Ascending aorta (tissue), 2 donors: ENCODE data around the gene SMAP2. TPM values are rescaled to one million over a fixed set of nuclear protein-coding genes. Genes with fewer than 3 reads are reported as not detected.
A peak's percentile ranks its signal among the peaks of the same experiment; 100 is the strongest.
"Not testable (repeated sequence)": the region's sequence is repeated elsewhere in the genome, so short reads cannot be mapped to it uniquely, and the experiment has no call there.

Experiments used
- DNase-seq, 2 donors: peaks; one replicate each; pipeline ENCODE4 v3.0.0-alpha.2; 2019; ENCODE audit warnings: low spot score in 2 of 2
- H3K27ac ChIP-seq, 2 donors: fragments of 200-600 bp; sonication (generic); one replicate each; pipeline ENCODE4 v1.5.1; 2016 to 2017; ENCODE audit warnings: mild to moderate bottlenecking in 1 of 2
- H3K27me3 ChIP-seq: fragments of 200-600 bp; sonication (generic); one replicate; pipeline ENCODE4 v1.5.1; 2017
- H3K36me3 ChIP-seq, 2 donors: fragments of 200-600 bp; sonication (generic); one replicate each; pipeline ENCODE4 v1.5.1; 2016
- H3K4me1 ChIP-seq, 2 donors: fragments of 200-600 bp; sonication (generic); one replicate each; pipeline ENCODE4 v1.5.1; 2016 to 2017; ENCODE audit warnings: mild to moderate bottlenecking in 1 of 2
- H3K4me3 ChIP-seq, 2 donors: fragments of 200-600 bp; sonication (generic); one replicate each; pipeline ENCODE4 v1.5.1; 2016 to 2017; ENCODE audit warnings: mild to moderate bottlenecking in 1 of 2
- H3K9me3 ChIP-seq, 2 donors: fragments of 200-600 bp; sonication (generic); one replicate each; pipeline ENCODE4 v1.5.1; 2016
- intact Hi-C: fragments of 100-400 bp; cut with DNase I; formaldehyde crosslinking; loops from one replicate; pipeline ENCODE4 v1.15.1; 2023
- total RNA-seq: library from RNA; depleted of rRNA; stranded (reverse); fragments of >200 nt; gene quantifications from one replicate; pipeline ENCODE4 v1.1.0, GENCODE V29; 2016
- TF ChIP-seq, protein P1 (sequence below), 3 experiments: fragments of 200-600 bp in 2 of 3; fragments of 450-650 bp in 1 of 3; sonication (generic) in 2 of 3; IDR thresholded peaks; one replicate each; pipeline ENCODE4 v1.5.1; 2016 to 2019; ENCODE audit warnings: antibody characterized with exemption in 3 of 3, mild to moderate bottlenecking in 1 of 3, moderate library complexity in 1 of 3

SMAP2 gene
- total RNA-seq, 1 donor from 2014 or later: 33.5 TPM

DNA sequence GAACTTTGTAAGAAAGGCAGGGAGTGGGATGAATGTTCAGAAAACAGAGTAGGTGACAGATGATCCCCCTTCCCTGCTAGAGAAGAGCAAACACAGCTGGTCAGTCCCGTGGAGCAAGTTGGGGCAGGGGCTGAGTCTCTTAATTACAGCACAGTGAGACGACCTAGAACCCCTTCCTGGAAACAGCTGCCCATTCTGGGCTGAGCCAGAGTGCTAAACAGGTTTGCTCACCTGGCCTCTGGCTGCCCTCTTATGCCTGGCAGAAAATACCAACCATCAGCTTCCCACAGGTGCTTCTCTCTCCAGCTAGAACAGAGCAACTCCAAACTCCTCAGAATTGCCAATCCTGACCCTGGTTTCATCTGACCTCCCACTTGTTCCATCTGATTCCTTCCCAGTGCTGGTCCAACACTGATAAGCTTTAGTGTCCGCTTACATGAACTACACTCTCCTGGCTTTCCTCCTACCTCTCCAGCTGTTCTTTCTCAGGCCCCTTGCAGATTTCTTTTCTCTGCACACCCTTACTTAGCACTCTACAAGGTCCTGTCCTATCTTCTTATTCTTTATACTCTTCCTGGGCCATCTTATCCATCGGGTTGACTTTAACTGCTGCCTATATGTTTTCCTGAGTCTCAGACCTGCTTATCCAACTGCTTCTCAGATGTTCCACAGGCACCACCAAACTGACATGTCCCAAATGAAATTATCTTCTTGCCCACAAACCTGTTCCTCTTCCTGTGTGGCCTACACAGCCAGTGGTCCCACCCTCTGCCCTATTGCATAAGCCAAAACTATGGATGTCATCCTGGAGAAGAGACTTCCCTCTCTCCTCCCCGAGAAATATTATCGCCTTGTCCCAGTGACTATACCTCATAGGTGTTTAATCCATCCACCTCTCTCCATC lies 33.9 kb upstream of the SMAP2 start:
- no peak for DNase-seq
- no peak overlapping the region for H3K27ac ChIP-seq
- H3K4me1 ChIP-seq: no peaks in the 10 kb centered on the region
- intact Hi-C loops: loop anchor here (5.0 kb wide), 1 partner anchor 63 kb away; no protein-coding TSS in a partner anchor
- no peak overlapping the region for H3K4me3 ChIP-seq
- H3K36me3 ChIP-seq: no peaks in the 10 kb centered on the region
- TF ChIP-seq, protein P1, sequence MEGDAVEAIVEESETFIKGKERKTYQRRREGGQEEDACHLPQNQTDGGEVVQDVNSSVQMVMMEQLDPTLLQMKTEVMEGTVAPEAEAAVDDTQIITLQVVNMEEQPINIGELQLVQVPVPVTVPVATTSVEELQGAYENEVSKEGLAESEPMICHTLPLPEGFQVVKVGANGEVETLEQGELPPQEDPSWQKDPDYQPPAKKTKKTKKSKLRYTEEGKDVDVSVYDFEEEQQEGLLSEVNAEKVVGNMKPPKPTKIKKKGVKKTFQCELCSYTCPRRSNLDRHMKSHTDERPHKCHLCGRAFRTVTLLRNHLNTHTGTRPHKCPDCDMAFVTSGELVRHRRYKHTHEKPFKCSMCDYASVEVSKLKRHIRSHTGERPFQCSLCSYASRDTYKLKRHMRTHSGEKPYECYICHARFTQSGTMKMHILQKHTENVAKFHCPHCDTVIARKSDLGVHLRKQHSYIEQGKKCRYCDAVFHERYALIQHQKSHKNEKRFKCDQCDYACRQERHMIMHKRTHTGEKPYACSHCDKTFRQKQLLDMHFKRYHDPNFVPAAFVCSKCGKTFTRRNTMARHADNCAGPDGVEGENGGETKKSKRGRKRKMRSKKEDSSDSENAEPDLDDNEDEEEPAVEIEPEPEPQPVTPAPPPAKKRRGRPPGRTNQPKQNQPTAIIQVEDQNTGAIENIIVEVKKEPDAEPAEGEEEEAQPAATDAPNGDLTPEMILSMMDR (IDR thresholded peaks at IDR 0.05): no peak
- H3K9me3 ChIP-seq: no peaks in the 10 kb centered on the region
- no peaks in the 10 kb centered on the region for H3K27me3 ChIP-seq

DNA sequence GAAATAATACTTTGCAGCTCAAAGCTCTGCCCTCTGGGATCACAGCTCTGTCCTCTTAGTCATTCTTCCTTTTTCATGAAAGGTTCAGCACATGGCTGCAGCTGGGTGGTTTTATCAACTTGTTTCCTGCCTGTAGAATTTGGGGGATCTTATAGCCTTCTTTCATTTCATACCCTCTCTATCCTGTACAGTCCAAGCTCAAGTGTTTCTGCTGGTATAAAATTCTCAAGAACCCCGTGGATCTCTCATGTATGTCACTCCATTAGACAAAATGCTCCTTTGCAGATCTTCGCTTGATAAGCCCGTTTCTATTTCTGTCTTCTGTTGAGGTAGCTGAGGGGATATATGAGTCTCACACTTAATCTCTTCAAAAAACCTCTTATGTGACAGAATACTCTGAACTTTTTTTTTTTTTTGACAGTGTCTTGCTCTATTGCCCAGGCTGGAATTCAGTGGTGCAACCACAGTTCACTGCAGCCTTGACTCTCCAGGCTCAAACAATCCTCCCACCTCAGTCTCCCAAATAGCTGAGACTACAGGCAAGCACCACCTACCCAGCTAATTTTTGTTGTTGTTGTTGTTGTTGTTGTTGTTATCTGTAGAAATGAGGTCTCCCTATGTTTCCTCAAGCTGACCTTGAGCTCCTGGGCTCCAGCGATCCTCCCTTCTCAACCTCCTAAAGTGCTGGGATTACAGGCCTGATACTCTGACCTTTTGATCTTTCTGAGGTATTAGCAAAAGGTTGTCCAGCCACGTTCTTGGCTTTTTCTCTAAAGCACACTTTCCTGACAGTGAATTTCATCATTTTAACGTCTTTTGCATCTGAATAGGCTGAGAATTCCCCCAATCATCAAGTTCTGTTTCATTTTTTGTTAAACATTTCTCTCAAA lies 31.8 kb upstream of the SMAP2 start:
- intact Hi-C loops: no loop called here

DNA sequence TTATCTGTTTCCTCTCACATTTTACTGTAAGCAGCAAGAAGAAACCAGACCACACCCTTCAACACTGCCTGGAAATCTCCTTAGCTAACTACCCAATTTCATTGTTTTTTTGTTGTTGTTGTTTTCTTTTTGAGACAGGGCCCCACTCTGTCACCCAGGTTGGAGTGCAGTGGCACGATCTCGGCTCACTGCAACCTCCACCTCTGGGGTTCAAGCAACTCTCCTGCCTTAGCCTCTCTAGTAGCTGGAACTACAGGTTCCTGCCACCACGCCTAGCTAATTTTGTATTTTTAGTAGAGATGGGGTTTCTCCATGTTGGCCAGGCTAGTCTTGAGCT lies 31.2 kb upstream of the SMAP2 start:
- H3K4me1 ChIP-seq, intact Hi-C loops, H3K4me3 ChIP-seq, H3K27ac ChIP-seq, DNase-seq, H3K36me3 ChIP-seq, H3K9me3 ChIP-seq, H3K27me3 ChIP-seq: not testable (repeated sequence)

More for the DNA sequence above, 31.8 kb upstream of the SMAP2 start:
- Histone ChIP-seq H3K9me3 (no peaks in the 10 kb centered on the region), H3K4me1 (no peaks in the 10 kb centered on the region), H3K36me3 (no peaks in the 10 kb centered on the region), H3K4me3 (no peak overlapping the region), H3K27me3 (no peaks in the 10 kb centered on the region), H3K27ac (no peak overlapping the region)
- DNase-seq: no peak
- TF ChIP-seq, protein P1 (IDR thresholded peaks at IDR 0.05): no peak

DNA sequence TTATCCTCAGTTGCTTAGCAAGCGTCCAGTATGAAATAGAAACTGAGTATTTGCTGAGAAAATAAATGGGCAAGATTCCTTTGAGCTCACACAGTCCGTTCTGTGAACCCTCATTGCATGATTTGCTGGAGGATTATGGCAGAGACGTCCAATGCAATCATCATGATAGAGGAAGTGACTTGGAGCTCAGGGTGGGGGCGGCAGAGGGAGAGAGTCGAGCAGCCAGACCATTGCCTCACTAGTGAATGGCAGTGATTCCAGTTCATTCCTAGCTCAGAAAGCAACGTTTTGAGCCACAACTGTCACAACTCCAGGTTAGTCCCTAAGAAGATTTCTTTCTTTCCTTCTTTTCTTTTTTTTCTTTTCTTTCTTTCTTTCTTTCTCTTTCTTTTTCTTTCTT lies 28.9 kb upstream of the SMAP2 start:
- intact Hi-C loops: no loop called here
- Histone ChIP-seq H3K27me3 (no peaks in the 10 kb centered on the region), H3K4me1 (no peaks in the 10 kb centered on the region), H3K9me3 (no peaks in the 10 kb centered on the region), H3K27ac (no peak overlapping the region), H3K36me3 (no peaks in the 10 kb centered on the region), H3K4me3 (peak overlapping the region in 1 of 2 donors; percentile 9)
- TF ChIP-seq, protein P1 (IDR thresholded peaks at IDR 0.05): no peak
- peak; percentile 26 to 77 for DNase-seq

DNA sequence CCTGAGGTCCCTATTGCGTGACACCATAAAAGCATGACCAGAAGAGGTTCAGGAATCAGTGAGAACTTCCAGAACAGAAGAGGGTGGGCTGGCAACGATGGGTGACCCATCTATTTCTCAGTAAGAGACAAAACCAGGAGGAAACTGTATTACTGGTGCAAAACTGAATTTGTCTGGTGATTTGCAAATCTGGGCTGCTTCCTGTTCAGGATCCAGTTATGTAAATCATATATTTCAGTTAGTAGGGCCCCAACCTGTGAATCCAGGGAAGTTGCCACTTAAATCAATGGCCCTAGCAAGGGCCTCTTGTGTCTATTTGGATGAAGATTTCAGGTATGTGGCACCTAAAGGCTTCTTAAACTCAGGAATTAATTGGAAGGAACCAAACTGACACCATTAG lies 23.1 kb upstream of the SMAP2 start:
- no peaks in the 10 kb centered on the region for H3K27me3 ChIP-seq
- H3K36me3 ChIP-seq: no peaks in the 10 kb centered on the region
- no peak for DNase-seq
- H3K9me3 ChIP-seq: no peaks in the 10 kb centered on the region
- TF ChIP-seq, protein P1 (IDR thresholded peaks at IDR 0.05): no peak
- no peak overlapping the region for H3K27ac ChIP-seq
- H3K4me1 ChIP-seq: no peaks in the 10 kb centered on the region
- intact Hi-C loops: no loop called here
- H3K4me3 ChIP-seq: no peak overlapping the region

DNA sequence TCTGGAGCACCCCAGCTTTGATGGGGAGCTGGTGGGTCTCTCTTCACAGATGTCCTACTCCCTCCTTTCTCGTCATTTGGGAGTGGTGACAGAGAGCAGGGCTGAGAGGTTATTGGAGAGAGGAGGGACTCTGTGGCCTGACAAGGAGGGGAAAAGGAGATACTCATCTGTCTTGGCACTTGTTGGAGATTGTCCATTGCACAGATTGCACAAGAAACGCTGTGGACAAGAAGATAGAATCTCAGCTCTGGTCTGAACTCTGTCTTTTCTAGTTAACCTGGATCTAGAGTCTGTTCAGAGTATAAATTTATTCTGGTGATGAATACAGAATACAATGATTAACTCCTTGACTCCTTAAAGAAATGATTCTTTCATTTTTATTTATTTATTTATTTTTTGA lies 22.4 kb upstream of the SMAP2 start:
- Histone ChIP-seq H3K4me3 (no peak overlapping the region), H3K9me3 (no peaks in the 10 kb centered on the region), H3K27ac (no peak overlapping the region), H3K4me1 (no peaks in the 10 kb centered on the region), H3K36me3 (no peaks in the 10 kb centered on the region), H3K27me3 (no peaks in the 10 kb centered on the region)
- intact Hi-C loops: no loop called here
- TF ChIP-seq, protein P1 (IDR thresholded peaks at IDR 0.05): no peak
- no peak for DNase-seq
